Suprapubic skin (tissue), 4 donors: ENCODE data around the gene CASP14.
"Not testable (repeated sequence)": the region's sequence is repeated elsewhere in the genome, so short reads cannot be mapped to it uniquely, and the experiment has no call there.

ENCODE experiments used
- CTCF ChIP-seq, 2 donors: fragments of 200-600 bp in 1 of 2; fragments of 450-650 bp in 1 of 2; sonication (generic) in 1 of 2; IDR thresholded peaks; one replicate each; pipeline ENCODE4 v1.5.1; 2016 to 2019; ENCODE audit warnings: antibody characterized with exemption in 2 of 2, mild to moderate bottlenecking in 1 of 2, moderate library complexity in 1 of 2
- EP300 ChIP-seq: sonication (generic); formaldehyde crosslinking; IDR thresholded peaks from one replicate; pipeline ENCODE4 v1.6.1; 2017; ENCODE audit warnings: antibody characterized with exemption
- POLR2A ChIP-seq, 2 donors: fragments of 450-650 bp; IDR thresholded peaks; one replicate each; pipeline ENCODE4 v1.6.1; 2017; ENCODE audit warnings: antibody characterized with exemption in 2 of 2, mild to moderate bottlenecking in 2 of 2, moderate library complexity in 2 of 2
- POLR2AphosphoS5 ChIP-seq, 3 donors: sonication (generic); formaldehyde crosslinking; IDR thresholded peaks; one replicate each; pipeline ENCODE4 v1.6.1; 2017; ENCODE audit warnings: antibody characterized with exemption in 3 of 3

- not testable (repeated sequence) for TF ChIP-seq CTCF (IDR thresholded peaks at IDR 0.05); EP300; POLR2AphosphoS5 (IDR thresholded peaks at IDR 0.05); POLR2A (IDR thresholded peaks at IDR 0.05)
These were observed 30.4 kb upstream of the CASP14 start for GRCh38 chr19:15018836-15019235.
